GM12892 (cell line): Measurements from ENCODE around the gene HIGD1A.

Experiments
- POLR2A ChIP-seq: IDR thresholded peaks from 2 replicates; pipeline ENCODE4 v1.6.1; 2011; ENCODE audit warnings: low read depth, low read length, control low read depth
- TAF1 ChIP-seq: IDR thresholded peaks from 2 replicates; pipeline ENCODE4 v1.6.1; 2011; ENCODE audit warnings: low read depth, mild to moderate bottlenecking, control low read depth, low read length, borderline replicate concordance

DNA sequence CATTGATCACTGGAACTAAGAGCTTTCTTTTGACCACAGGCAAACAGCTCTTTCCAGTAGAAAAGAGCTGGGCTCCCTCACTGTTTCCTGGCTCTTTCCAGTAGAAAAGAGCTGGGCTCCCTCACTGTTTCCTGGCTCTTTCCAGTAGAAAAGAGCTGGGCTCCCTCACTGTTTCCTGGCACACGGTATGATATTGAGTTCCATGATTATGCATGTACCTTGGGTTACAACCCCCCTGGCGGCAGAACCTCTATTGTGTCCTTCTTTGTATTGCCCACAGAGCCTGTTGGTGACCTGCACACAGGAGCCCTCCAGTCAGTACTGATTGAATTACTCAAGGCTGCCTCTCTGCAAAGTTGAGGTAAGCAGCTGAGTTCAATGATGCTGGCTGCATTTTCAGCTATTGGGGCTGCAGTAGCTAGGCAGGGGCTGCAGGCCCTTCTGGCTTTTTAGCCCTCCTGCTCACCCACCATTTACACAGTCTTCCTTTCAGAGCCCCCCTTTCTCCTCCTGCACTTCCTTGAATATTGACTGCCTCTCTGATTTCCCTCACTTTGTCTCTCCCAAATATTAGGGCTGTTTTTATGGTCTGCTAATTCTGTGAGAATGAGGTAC lies 15.2 kb upstream of the HIGD1A start:
- TF ChIP-seq TAF1 (no peak), POLR2A (no peak)
